PC-9 (cell line): ENCODE data around the gene BTAF1.

Experiments
- EZH2 ChIP-seq: fragments of 200-600 bp; sonication (generic); IDR thresholded peaks from 2 replicates; pipeline ENCODE4 v1.8.0; 2017; ENCODE audit warnings: antibody characterized with exemption, low read depth
- TF ChIP-seq, protein P1 (sequence below): fragments of 200-600 bp; sonication (generic); conservative IDR thresholded peaks from 2 replicates; pipeline ENCODE4 v1.6.1; 2017; ENCODE audit warnings: mixed run types, antibody characterized with exemption, mild to moderate bottlenecking, moderate library complexity

DNA sequence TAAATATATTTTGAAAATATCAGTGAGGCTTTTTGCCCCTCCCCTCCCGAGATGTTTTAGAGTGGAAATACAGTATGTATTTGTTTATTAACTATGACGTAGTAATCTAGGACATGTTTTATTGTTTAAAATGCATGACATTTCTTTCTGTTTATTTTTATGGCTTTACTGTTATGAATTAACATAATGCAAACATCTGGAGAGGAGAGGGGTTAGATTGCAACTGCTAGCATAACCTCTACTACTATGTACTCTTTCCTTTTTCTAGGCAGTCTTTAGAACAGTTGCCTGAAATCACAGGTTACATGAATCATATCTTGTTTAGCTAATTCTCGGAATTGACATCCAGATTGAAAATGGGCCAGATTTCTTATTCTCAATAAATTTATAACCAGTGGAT lies 7.4 kb downstream of the BTAF1 start:
- TF ChIP-seq, protein P1, sequence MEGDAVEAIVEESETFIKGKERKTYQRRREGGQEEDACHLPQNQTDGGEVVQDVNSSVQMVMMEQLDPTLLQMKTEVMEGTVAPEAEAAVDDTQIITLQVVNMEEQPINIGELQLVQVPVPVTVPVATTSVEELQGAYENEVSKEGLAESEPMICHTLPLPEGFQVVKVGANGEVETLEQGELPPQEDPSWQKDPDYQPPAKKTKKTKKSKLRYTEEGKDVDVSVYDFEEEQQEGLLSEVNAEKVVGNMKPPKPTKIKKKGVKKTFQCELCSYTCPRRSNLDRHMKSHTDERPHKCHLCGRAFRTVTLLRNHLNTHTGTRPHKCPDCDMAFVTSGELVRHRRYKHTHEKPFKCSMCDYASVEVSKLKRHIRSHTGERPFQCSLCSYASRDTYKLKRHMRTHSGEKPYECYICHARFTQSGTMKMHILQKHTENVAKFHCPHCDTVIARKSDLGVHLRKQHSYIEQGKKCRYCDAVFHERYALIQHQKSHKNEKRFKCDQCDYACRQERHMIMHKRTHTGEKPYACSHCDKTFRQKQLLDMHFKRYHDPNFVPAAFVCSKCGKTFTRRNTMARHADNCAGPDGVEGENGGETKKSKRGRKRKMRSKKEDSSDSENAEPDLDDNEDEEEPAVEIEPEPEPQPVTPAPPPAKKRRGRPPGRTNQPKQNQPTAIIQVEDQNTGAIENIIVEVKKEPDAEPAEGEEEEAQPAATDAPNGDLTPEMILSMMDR: no peak
- no peak for TF ChIP-seq EZH2
